AG09309 (cell line): ENCODE data around the gene MEX3C.

Experiments used
- DNase-seq: peaks from one replicate; pipeline ENCODE4 v3.0.0-alpha.2; 2010; ENCODE audit warnings: low read depth
- H3K4me3 ChIP-seq: 2 replicates; pipeline ENCODE4 v1.5.1; 2011; ENCODE audit warnings: mild to moderate bottlenecking, low read depth, low read length, moderate library complexity; ENCODE audit not compliant: control insufficient read depth
- CTCF ChIP-seq: IDR thresholded peaks from 2 replicates; pipeline ENCODE4 v1.5.1; 2011; ENCODE audit warnings: mild to moderate bottlenecking, low read depth, low read length, inconsistent platforms; ENCODE audit not compliant: insufficient read depth, control insufficient read depth; ENCODE audit errors: missing control alignments

MEX3C gene

GRCh38 chr18:51227660-51228059 is 30.2 kb upstream of the MEX3C start:
- no peak for TF ChIP-seq CTCF
- DNase-seq = no peak
- H3K4me3 ChIP-seq = no peak overlapping the region

GRCh38 chr18:51226587-51227350 is 29.3 kb upstream of the MEX3C start:
- no peak overlapping the region for H3K4me3 ChIP-seq
- TF ChIP-seq CTCF = no peak

GRCh38 chr18:51226068-51226467 is 28.6 kb upstream of the MEX3C start:
- H3K4me3 ChIP-seq = no peak overlapping the region
- no peak for DNase-seq
- TF ChIP-seq CTCF = no peak

More at GRCh38 chr18:51226587-51227350, 29.3 kb upstream of the MEX3C start:
- DNase-seq = no peak

GRCh38 chr18:51212606-51213005 is 15.1 kb upstream of the MEX3C start:
- TF ChIP-seq CTCF = no peak
- no peak overlapping the region for H3K4me3 ChIP-seq
- DNase-seq = no peak

GRCh38 chr18:51211552-51211951 is 14.1 kb upstream of the MEX3C start:
- no peak overlapping the region for H3K4me3 ChIP-seq
- DNase-seq = peak; percentile 41
- TF ChIP-seq CTCF = no peak

- no peak for DNase-seq
- peak overlapping the region; percentile 89 for H3K4me3 ChIP-seq
- TF ChIP-seq CTCF = no peak
Measured at GRCh38 chr18:51196811-51197660, 445 bp downstream of the MEX3C start.
